ENCODE results near the gene PNPLA2.

Gene PNPLA2

DNA sequence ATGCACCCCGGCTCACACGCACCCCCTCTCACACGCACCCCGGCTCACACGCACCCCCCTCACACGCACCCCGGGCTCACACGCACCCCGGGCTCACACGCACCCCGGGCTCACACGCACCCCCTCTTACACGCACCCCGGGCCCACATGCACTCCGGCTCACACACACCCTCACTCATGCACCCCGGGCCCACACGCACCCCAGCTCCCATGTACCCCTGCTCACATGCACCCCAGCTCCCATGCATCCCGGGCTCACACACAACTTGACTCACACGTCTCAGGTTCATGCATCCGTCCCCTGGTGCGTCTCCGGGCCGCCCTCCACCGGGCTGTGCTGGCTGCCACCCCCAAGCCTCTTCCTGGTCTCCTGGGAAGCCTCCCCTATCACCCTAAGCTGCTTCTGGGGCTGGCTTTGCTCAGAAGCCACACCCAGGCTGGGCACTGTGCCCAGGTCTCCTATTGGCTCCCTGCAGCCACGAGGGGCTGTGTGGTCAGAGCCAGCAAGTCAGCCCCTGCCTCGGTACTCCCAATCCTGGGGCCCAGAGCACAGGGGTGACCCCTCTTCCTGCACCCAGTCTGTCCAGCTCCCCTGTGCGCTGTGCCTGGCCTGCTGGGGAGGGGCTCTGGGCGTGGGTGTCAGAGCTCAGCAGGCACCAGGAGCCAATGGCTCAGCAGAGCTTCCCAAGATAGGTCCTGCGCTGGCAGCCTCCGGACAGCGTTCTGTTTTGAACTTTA, 40.8 kb downstream of the PNPLA2 start:
- 86% methylated on average over 26 of the region's 31 CpGs for WGBS
- Histone ChIP-seq H3K4me1 (ENCODE audit: insufficient read depth, low read length) (peaks cover 22% of the 10 kb centered on the region), H3K4me3 (ENCODE audit: low read length) (no peak overlapping the region)

DNA sequence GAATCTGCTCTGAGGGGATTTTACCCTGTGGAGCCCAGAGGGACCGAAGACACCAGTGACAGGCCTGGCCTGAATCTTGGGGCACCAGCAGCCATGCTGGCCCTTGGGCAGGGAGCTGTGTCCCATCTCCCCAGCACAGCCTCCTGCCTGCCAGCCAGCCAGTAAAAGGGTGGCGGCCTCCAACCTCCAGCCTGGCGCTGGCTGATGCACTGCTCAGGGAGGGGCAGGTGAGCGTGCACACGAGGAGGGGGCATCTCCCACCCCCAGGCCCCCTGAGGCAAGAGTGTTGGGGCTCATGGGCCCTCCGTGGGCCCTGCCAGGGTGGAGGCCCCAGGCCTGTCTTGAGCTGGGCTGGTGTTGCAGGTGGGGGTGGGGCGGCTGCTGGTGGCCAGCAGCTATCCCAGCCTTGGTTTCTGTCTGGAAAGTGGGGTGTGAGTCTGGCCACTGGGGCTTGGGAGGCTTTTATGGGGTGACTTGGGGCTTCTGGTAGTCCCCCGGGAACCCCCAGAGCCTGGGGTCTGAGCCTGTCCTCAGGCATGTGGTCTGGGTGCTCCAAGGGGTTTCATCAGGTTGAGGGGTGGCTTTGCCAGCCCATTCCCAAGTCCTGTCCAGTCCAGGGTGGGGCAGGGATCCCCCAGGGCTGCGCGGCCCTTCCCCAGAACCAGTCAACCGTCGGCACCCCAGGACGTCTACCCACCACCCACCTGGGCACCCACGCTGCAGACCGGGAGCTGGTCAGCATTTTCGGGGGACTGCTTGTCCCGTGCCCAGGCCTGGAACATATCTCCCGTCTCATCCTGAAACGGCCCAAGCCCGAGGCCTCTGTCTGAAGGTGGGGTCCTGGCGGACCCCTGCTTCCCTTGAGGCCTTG, 41.8 kb downstream of the PNPLA2 start:
- Histone ChIP-seq H3K27me3 (ENCODE audit: insufficient read depth, low read length) (no peaks in the 10 kb centered on the region), H3K27ac (ENCODE audit: low read depth, low read length) (no peak overlapping the region), H3K36me3 (ENCODE audit: insufficient read depth, low read length) (no peaks in the 10 kb centered on the region; the same call in 1 of the 2 replicates), H3K4me1 (ENCODE audit: insufficient read depth, low read length) (peaks cover 22% of the 10 kb centered on the region), H3K4me3 (ENCODE audit: low read length) (no peak overlapping the region), H3K9ac (ENCODE audit: low read depth, low read length) (no peak overlapping the region), H3K9me3 (ENCODE audit: insufficient read depth, low read depth, low read length) (no peaks in the 10 kb centered on the region)
- 86% methylated on average over 21 of the region's 21 CpGs for WGBS

More for the DNA sequence above, 40.8 kb downstream of the PNPLA2 start:
- Histone ChIP-seq H3K27me3 (ENCODE audit: insufficient read depth, low read length) (no peaks in the 10 kb centered on the region), H3K36me3 (ENCODE audit: insufficient read depth, low read length) (no peaks in the 10 kb centered on the region), H3K9me3 (ENCODE audit: insufficient read depth, low read depth, low read length) (no peaks in the 10 kb centered on the region), H3K27ac (ENCODE audit: low read depth, low read length) (no peak overlapping the region), H3K9ac (ENCODE audit: low read depth, low read length) (no peak overlapping the region)

DNA sequence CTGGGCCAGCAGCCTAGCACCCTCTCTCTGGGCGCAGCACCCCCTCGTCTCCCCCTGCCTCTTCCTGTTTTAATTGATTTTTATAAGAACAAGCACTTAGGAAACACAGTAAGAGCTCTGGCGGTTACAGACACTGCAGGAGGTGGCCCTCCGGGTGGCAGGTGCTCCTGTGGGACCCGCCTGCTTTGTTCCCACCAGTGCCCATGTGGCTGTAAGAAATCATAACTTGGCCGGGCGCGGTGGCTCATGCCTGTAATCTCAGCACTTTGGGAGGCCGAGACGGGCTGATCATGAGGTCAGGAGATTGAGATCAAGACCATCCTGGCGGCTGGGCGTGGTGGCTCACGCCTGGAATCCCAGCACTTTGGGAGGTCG, 42.4 kb downstream of the PNPLA2 start:
- 93% methylated on average over 14 of the region's 14 CpGs for WGBS
- H3K36me3 ChIP-seq (ENCODE audit: insufficient read depth, low read length) = peaks cover 3% of the 10 kb centered on the region; the same call in 1 of the 2 replicates
- H3K4me3 ChIP-seq (ENCODE audit: low read length) = no peak overlapping the region
- H3K4me1 ChIP-seq (ENCODE audit: insufficient read depth, low read length) = peaks cover 22% of the 10 kb centered on the region
- H3K27me3 ChIP-seq (ENCODE audit: insufficient read depth, low read length) = no peaks in the 10 kb centered on the region
- H3K9me3 ChIP-seq (ENCODE audit: insufficient read depth, low read depth, low read length) = no peaks in the 10 kb centered on the region
- no peak overlapping the region for H3K27ac ChIP-seq (ENCODE audit: low read depth, low read length)
- no peak overlapping the region for H3K9ac ChIP-seq (ENCODE audit: low read depth, low read length)

DNA sequence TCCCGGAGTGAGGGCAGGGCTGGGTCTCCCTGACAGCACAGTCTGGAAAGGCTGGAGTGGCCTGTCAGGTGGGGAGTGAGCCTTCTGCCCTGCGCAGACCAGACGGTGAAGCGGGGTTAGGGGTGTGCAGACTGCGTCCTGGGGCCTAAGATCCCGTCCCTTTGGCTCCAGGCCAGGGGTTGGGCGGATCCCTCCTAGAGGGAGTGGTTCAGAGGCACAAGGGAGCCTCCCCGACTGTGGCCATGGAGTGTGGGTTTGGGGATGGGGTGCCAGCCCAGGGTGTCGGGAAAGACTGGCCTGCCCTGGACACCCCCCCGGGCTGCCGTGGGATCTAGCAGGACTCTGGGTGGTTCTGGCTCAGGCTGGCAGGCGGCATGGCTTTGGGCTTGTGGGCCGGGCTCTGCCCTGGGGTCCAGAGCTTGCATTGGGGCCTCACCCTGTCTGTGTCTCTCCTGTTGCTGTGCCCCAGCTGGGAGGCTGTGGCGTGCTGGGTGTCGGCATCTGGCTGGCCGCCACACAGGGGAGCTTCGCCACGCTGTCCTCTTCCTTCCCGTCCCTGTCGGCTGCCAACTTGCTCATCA, 43.5 kb downstream of the PNPLA2 start:
- H3K4me3 ChIP-seq (ENCODE audit: low read length) = peak overlapping the region; percentile 15; the same call in 1 of the 2 replicates
- no peaks in the 10 kb centered on the region for H3K9me3 ChIP-seq (ENCODE audit: insufficient read depth, low read depth, low read length)
- H3K27ac ChIP-seq (ENCODE audit: low read depth, low read length) = no peak overlapping the region; the same call in 1 of the 2 replicates
- no peaks in the 10 kb centered on the region for H3K27me3 ChIP-seq (ENCODE audit: insufficient read depth, low read length)
- no peak overlapping the region for H3K9ac ChIP-seq (ENCODE audit: low read depth, low read length)
- peaks cover 19% of the 10 kb centered on the region for H3K4me1 ChIP-seq (ENCODE audit: insufficient read depth, low read length)
- peaks cover 6% of the 10 kb centered on the region; the same call in 1 of the 2 replicates for H3K36me3 ChIP-seq (ENCODE audit: insufficient read depth, low read length)
- WGBS = 30% methylated on average over 20 of the region's 20 CpGs

DNA sequence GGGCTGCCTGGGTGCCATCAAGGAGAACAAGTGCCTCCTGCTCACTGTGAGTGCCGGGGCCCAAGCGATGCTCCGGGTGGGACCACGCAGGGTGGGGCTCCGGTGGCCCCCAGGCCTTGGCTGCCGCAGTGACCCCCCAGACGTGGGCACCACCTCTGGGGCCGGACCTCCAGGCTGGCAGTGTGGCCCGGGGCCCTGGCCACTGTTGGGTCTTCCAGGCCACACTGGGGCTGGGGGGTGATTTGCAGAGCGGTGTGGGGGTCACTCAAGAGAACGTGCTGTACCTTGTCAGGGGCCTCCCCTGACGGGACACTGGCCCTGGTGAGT, 43.9 kb downstream of the PNPLA2 start:
- H3K36me3 ChIP-seq (ENCODE audit: insufficient read depth, low read length) = peaks cover 6% of the 10 kb centered on the region; the same call in 1 of the 2 replicates
- no peaks in the 10 kb centered on the region for H3K9me3 ChIP-seq (ENCODE audit: insufficient read depth, low read depth, low read length)
- H3K27me3 ChIP-seq (ENCODE audit: insufficient read depth, low read length) = no peaks in the 10 kb centered on the region
- H3K9ac ChIP-seq (ENCODE audit: low read depth, low read length) = peak overlapping the region; percentile 29; the same call in 1 of the 2 replicates
- peaks cover 19% of the 10 kb centered on the region for H3K4me1 ChIP-seq (ENCODE audit: insufficient read depth, low read length)
- 32% methylated on average over 12 of the region's 12 CpGs for WGBS
- H3K4me3 ChIP-seq (ENCODE audit: low read length) = peak overlapping the region; percentile 15; the same call in 1 of the 2 replicates
- H3K27ac ChIP-seq (ENCODE audit: low read depth, low read length) = peak overlapping the region; percentile 86; the same call in 1 of the 2 replicates

DNA sequence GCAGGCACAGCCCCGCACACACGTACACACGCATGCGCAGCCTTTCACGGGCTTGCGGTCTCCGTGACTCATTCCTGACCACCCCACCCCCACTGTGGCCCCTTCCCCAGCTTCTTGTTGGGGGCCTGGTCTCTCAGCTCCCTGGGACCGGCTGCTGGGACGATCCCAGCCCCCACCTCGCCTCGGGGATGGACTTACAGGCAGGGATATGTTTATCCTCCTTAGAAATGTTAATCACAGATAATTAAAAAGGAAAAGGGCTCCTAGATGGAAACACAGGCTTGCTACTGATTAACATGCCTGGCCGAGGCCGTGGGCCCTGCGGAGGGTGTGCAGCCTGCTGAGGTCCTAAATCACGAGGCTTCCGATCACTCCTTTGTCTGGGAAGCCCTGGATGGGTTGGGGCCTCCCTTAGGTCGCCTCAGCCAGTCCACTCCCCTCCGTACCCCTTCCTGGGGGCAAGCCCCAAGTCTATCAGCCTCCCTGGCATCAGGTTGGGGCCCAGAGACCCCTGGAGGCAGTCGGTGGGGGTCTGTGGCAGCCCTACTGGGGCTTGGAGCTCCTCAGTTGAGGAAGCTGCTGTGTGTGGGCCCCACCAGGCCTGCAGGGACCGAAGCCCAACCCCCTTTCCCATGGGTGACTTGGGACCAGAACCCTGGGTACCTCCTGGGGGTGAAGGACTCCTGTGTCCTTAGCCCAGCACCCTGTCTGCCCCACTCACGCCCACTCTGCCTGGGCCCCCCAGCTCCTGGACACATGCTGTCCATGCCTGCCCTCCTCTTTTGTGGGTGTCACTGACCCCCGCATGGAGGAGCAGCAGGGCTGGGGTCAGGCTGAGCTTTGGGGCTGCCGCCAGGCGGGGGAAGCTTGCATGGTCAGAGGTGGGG, 44.6 kb downstream of the PNPLA2 start:
- Histone ChIP-seq H3K9me3 (ENCODE audit: insufficient read depth, low read depth, low read length) (no peaks in the 10 kb centered on the region), H3K4me3 (ENCODE audit: low read length) (no peak overlapping the region; the same call in 1 of the 2 replicates), H3K27ac (ENCODE audit: low read depth, low read length) (peak overlapping the region; percentile 86), H3K27me3 (ENCODE audit: insufficient read depth, low read length) (no peaks in the 10 kb centered on the region), H3K4me1 (ENCODE audit: insufficient read depth, low read length) (peaks cover 19% of the 10 kb centered on the region), H3K9ac (ENCODE audit: low read depth, low read length) (peak overlapping the region; percentile 59), H3K36me3 (ENCODE audit: insufficient read depth, low read length) (peaks cover 6% of the 10 kb centered on the region; the same call in 1 of the 2 replicates)
- 27% methylated on average over 24 of the region's 24 CpGs for WGBS

DNA sequence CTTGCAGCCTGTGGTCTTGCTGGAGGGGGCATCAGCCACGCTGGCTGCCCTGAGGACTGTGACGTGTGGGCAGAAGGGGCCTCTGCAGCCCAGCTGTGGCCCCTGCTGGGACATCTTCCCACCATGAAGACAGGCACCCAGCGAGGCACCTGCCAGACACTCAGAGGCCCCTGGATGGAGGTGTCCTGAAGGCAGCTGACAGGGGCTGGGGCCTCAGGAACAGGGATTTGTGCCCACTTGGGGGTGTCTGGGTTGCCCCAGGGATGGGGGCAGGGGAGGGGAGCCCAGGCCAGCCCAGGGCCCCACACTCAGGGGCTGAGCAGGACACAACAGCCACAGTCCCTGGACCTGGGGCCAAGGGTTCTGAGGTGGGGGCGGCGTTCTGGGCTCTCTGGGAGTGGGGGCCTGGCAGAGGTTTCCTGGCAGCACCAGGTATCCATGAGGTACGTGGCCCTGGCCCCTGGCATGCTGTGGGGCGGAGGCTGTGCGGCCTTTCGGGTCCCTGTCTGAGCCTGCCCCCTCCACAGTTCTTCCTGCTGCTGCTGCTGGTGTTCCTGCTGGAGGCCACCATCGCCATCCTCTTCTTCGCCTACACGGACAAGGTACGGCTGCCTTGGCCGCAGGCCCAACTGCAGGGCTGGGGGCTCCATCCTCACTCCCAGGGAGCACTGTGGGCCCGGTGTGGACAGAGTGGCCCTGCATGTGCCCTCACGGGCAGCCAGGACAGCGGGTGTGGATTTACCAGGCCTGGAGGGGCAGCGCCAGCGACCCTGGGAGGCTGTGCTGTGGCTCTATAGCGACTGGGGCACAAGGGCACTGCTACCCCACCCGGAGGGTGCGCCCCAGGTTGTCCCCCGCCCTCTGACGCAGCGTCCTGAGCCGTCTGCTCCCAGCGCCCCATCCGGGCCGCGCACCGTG, 45.5 kb downstream of the PNPLA2 start:
- peaks cover 13% of the 10 kb centered on the region; the same call in 1 of the 2 replicates for H3K36me3 ChIP-seq (ENCODE audit: insufficient read depth, low read length)
- 95% methylated on average over 31 of the region's 31 CpGs for WGBS
- no peaks in the 10 kb centered on the region for H3K27me3 ChIP-seq (ENCODE audit: insufficient read depth, low read length)
- H3K4me3 ChIP-seq (ENCODE audit: low read length) = no peak overlapping the region
- H3K9ac ChIP-seq (ENCODE audit: low read depth, low read length) = peak overlapping the region; percentile 59; the same call in 1 of the 2 replicates
- H3K9me3 ChIP-seq (ENCODE audit: insufficient read depth, low read depth, low read length) = no peaks in the 10 kb centered on the region
- peaks cover 19% of the 10 kb centered on the region for H3K4me1 ChIP-seq (ENCODE audit: insufficient read depth, low read length)
- no peak overlapping the region for H3K27ac ChIP-seq (ENCODE audit: low read depth, low read length)

DNA sequence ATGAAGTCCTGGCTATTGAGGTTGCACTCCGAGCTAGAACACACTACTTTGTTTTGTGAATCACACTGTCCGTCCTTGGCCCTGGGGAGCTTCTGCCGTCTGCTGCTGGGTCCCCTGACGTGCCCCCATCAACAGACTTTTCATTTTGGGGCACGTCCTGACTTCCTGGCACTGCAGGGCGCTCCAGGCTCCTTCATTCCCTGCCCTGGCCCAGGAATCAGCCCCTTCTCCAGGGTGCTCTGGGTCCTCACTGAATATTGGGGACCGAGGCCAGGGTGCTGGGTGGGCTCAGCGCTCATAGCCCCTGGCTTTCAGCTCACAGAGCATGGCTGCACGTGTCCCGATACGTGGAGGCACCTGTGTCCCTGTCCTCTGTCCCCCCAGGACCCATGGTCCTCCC, 46.2 kb downstream of the PNPLA2 start:
- Histone ChIP-seq H3K4me1 (ENCODE audit: insufficient read depth, low read length) (peaks cover 19% of the 10 kb centered on the region), H3K9me3 (ENCODE audit: insufficient read depth, low read depth, low read length) (no peaks in the 10 kb centered on the region), H3K27me3 (ENCODE audit: insufficient read depth, low read length) (no peaks in the 10 kb centered on the region), H3K27ac (ENCODE audit: low read depth, low read length) (no peak overlapping the region), H3K36me3 (ENCODE audit: insufficient read depth, low read length) (peaks cover 14% of the 10 kb centered on the region; the same call in 1 of the 2 replicates), H3K4me3 (ENCODE audit: low read length) (no peak overlapping the region), H3K9ac (ENCODE audit: low read depth, low read length) (no peak overlapping the region)
- 88% methylated on average over 10 of the region's 11 CpGs for WGBS

DNA sequence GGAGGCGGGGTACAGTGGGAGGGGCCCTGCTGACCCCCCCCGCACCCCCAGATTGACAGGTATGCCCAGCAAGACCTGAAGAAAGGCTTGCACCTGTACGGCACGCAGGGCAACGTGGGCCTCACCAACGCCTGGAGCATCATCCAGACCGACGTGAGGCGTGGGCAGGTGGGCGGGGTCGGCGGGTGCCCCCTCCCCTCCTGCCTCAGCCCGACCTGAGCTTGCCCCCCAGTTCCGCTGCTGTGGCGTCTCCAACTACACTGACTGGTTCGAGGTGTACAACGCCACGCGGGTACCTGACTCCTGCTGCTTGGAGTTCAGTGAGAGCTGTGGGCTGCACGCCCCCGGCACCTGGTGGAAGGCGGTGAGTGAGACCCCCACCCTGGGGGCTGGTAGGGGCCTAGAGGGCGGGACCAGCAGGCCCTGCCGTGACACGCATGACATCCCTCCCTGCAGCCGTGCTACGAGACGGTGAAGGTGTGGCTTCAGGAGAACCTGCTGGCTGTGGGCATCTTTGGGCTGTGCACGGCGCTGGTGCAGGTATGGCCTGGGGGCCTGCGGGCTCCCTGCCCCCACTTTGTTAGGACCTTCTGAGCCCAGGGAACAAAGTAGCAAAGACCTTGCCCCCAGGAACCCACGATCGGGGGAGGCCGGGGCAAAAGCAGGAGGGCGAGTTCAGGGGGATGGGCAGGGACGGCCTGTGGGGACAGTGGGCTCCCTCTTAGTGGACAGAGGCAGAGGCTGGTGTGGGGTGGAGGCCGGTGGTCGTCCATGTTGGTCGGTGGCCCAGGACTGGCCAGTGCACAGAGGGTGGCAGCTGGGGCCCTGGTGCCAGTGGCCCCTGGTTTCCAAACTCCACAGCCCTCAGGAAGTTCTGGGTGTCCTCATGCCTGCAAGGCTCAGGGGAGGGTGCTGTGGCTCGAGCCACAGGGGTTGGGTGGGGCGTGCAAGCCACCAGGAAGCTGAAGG, 47.0 kb downstream of the PNPLA2 start:
- Histone ChIP-seq H3K36me3 (ENCODE audit: insufficient read depth, low read length) (peaks cover 14% of the 10 kb centered on the region; the same call in 1 of the 2 replicates), H3K9ac (ENCODE audit: low read depth, low read length) (no peak overlapping the region), H3K27ac (ENCODE audit: low read depth, low read length) (no peak overlapping the region), H3K4me1 (ENCODE audit: insufficient read depth, low read length) (peaks cover 19% of the 10 kb centered on the region), H3K9me3 (ENCODE audit: insufficient read depth, low read depth, low read length) (no peaks in the 10 kb centered on the region), H3K4me3 (ENCODE audit: low read length) (no peak overlapping the region), H3K27me3 (ENCODE audit: insufficient read depth, low read length) (no peaks in the 10 kb centered on the region)
- WGBS = 92% methylated on average over 41 of the region's 41 CpGs

Data from HUES64 (cell line).